ENCODE data around the gene LIN7C. TPM values are rescaled to one million over a fixed set of nuclear protein-coding genes. Genes with fewer than 3 reads are reported as not detected.

The LIN7C gene
- total RNA-seq, 3 donors from 2014 or later (not counting 1 experiment from before 2014, with no cell fraction given) = 16.4 to 25.3 (median 22.5) TPM

- Mint-ChIP-seq H3K4me1 (peaks cover 18 to 32% of the 10 kb centered on the region in 2 donors), H3K9me3 (no peaks in the 10 kb centered on the region), H3K4me3 (no peak overlapping the region), H3K27ac (no peak overlapping the region), H3K36me3 (no peaks in the 10 kb centered on the region), H3K27me3 (ENCODE audit: low read depth in 2 of 2) (no peaks in the 10 kb centered on the region)
- Histone ChIP-seq H3K9me3 (ENCODE audit: control insufficient read depth, insufficient read depth, low read length) (no peaks in the 10 kb centered on the region), H3K4me1 (ENCODE audit: control insufficient read depth, insufficient read depth, low read length) (peaks cover 12% of the 10 kb centered on the region), H3K4me3 (ENCODE audit: low read length) (no peak overlapping the region), H3K27ac (ENCODE audit: low read length) (no peak overlapping the region), H3K36me3 (ENCODE audit: control insufficient read depth, insufficient read depth, low read length) (peaks cover 50% of the 10 kb centered on the region), H3K27me3 (ENCODE audit: control insufficient read depth, insufficient read depth, low read length) (no peaks in the 10 kb centered on the region)
- no peak for DNase-seq
- no peak for TF ChIP-seq CTCF (IDR thresholded peaks at IDR 0.05)
- intact Hi-C loops (cut with micrococcal nuclease) = no loop called here
- ATAC-seq = no peak
Observed at GRCh38 chr11:27501100-27501499, 5.5 kb downstream of the LIN7C start.

- DNase-seq (no peak), ATAC-seq (no peak)
- no peak for TF ChIP-seq CTCF (IDR thresholded peaks at IDR 0.05)
- H3K4me1 ChIP-seq (ENCODE audit: control insufficient read depth, insufficient read depth, low read length) = no peaks in the 10 kb centered on the region
- Mint-ChIP-seq H3K9me3 (no peaks in the 10 kb centered on the region), H3K27me3 (ENCODE audit: low read depth in 2 of 2) (no peaks in the 10 kb centered on the region), H3K4me3 (no peak overlapping the region), H3K4me1 (peaks cover 5 to 15% of the 10 kb centered on the region in 2 donors), H3K27ac (no peak overlapping the region), H3K36me3 (no peaks in the 10 kb centered on the region)
- no peaks in the 10 kb centered on the region for H3K9me3 ChIP-seq (ENCODE audit: control insufficient read depth, insufficient read depth, low read length)
- no peak overlapping the region for H3K27ac ChIP-seq (ENCODE audit: low read length)
- H3K36me3 ChIP-seq (ENCODE audit: control insufficient read depth, insufficient read depth, low read length) = peaks cover 55% of the 10 kb centered on the region
- intact Hi-C loops (cut with micrococcal nuclease) = no loop called here
- no CpG with 5 or more reads among the region's 1 CpG for WGBS (ENCODE audit: insufficient coverage)
- H3K4me3 ChIP-seq (ENCODE audit: low read length) = no peak overlapping the region
- H3K27me3 ChIP-seq (ENCODE audit: control insufficient read depth, insufficient read depth, low read length) = no peaks in the 10 kb centered on the region
Observed at GRCh38 chr11:27497911-27498310, 8.7 kb downstream of the LIN7C start.

- H3K27me3 Mint-ChIP-seq (ENCODE audit: low read depth in 2 of 2) = no peaks in the 10 kb centered on the region
- H3K4me1 Mint-ChIP-seq = peaks cover 5 to 11% of the 10 kb centered on the region in 2 donors
- intact Hi-C loops (cut with micrococcal nuclease) = no loop called here
- H3K36me3 Mint-ChIP-seq = no peaks in the 10 kb centered on the region
- H3K27ac ChIP-seq (ENCODE audit: low read length) = no peak overlapping the region
- H3K36me3 ChIP-seq (ENCODE audit: control insufficient read depth, insufficient read depth, low read length) = peaks cover 55% of the 10 kb centered on the region
- no peak overlapping the region for H3K4me3 Mint-ChIP-seq
- no peak overlapping the region for H3K4me3 ChIP-seq (ENCODE audit: low read length)
- no peaks in the 10 kb centered on the region for H3K9me3 Mint-ChIP-seq
- no peaks in the 10 kb centered on the region for H3K9me3 ChIP-seq (ENCODE audit: control insufficient read depth, insufficient read depth, low read length)
- peak overlapping the region in 1 of 2 donors; percentile 64 for H3K27ac Mint-ChIP-seq
- DNase-seq (peak in 1 of 2 donors; percentile 43), ATAC-seq (peak in 2 of 3 donors; percentile 54 to 62)
- H3K27me3 ChIP-seq (ENCODE audit: control insufficient read depth, insufficient read depth, low read length) = no peaks in the 10 kb centered on the region
- H3K4me1 ChIP-seq (ENCODE audit: control insufficient read depth, insufficient read depth, low read length) = no peaks in the 10 kb centered on the region
- peak; percentile 63 for TF ChIP-seq CTCF (IDR thresholded peaks at IDR 0.05)
Observed at GRCh38 chr11:27497284-27497866, 9.2 kb downstream of the LIN7C start.

- no CpG with 5 or more reads among the region's 1 CpG for WGBS (ENCODE audit: insufficient coverage)
- H3K4me3 Mint-ChIP-seq = no peak overlapping the region
- ATAC-seq (no peak), DNase-seq (no peak)
- no peaks in the 10 kb centered on the region for H3K9me3 Mint-ChIP-seq
- no peaks in the 10 kb centered on the region for H3K27me3 Mint-ChIP-seq (ENCODE audit: low read depth in 2 of 2)
- peaks cover 58% of the 10 kb centered on the region for H3K36me3 ChIP-seq (ENCODE audit: control insufficient read depth, insufficient read depth, low read length)
- intact Hi-C loops (cut with micrococcal nuclease) = no loop called here
- no peaks in the 10 kb centered on the region for H3K4me1 ChIP-seq (ENCODE audit: control insufficient read depth, insufficient read depth, low read length)
- peak overlapping the region in 1 of 2 donors; percentile 64 for H3K27ac Mint-ChIP-seq
- H3K27ac ChIP-seq (ENCODE audit: low read length) = no peak overlapping the region
- no peak overlapping the region for H3K4me3 ChIP-seq (ENCODE audit: low read length)
- TF ChIP-seq CTCF (IDR thresholded peaks at IDR 0.05) = no peak
- no peaks in the 10 kb centered on the region for H3K36me3 Mint-ChIP-seq
- no peaks in the 10 kb centered on the region for H3K9me3 ChIP-seq (ENCODE audit: control insufficient read depth, insufficient read depth, low read length)
- no peaks in the 10 kb centered on the region for H3K27me3 ChIP-seq (ENCODE audit: control insufficient read depth, insufficient read depth, low read length)
- H3K4me1 Mint-ChIP-seq = peaks cover under 1 to 5% of the 10 kb centered on the region in 2 donors
Observed at GRCh38 chr11:27496461-27496860, 10.1 kb downstream of the LIN7C start.
